ENCODE data around the gene RHEBL1. TPM values are rescaled to one million over a fixed set of nuclear protein-coding genes. Genes with fewer than 3 reads are reported as not detected.

Gene RHEBL1
- total RNA-seq, 1 donor from 2014 or later, result 10.9 TPM

GRCh38 chr12:49094160-49094974 is 24.6 kb upstream of the RHEBL1 start, which contains the start of gene DHH:
TSS of gene DHH (minus strand) at chr12:49094801. CDS start at chr12:49094512, 289 bp downstream.
- Mint-ChIP-seq H3K4me3 (peak within 1 kb of the TSS; percentile 26), H3K9me3 (no peaks in the 10 kb centered on the region), H3K36me3 (ENCODE audit: low read depth) (peaks cover 21% of the 10 kb centered on the region), H3K27ac (no peak within 1 kb of the TSS), H3K4me1 (peaks cover 31% of the 10 kb centered on the region), H3K27me3 (peaks cover 53% of the 10 kb centered on the region)
- peak; percentile 65 for DNase-seq
- intact Hi-C loops (cut with micrococcal nuclease), result loop anchor here (5.0 kb wide), 1 partner anchor 248 kb away; no protein-coding TSS in a partner anchor

- intact Hi-C loops (cut with micrococcal nuclease), result loop anchor here (5.0 kb wide), 1 partner anchor 249 kb away; no protein-coding TSS in a partner anchor
- H3K27ac Mint-ChIP-seq, result no peak overlapping the region
- H3K36me3 Mint-ChIP-seq (ENCODE audit: low read depth), result peaks cover 20% of the 10 kb centered on the region
- peak; percentile 65 for DNase-seq
- peaks cover 55% of the 10 kb centered on the region for H3K27me3 Mint-ChIP-seq
- H3K9me3 Mint-ChIP-seq, result no peaks in the 10 kb centered on the region
- peaks cover 32% of the 10 kb centered on the region for H3K4me1 Mint-ChIP-seq
- peak overlapping the region; percentile 26 for H3K4me3 Mint-ChIP-seq
These were observed 24.0 kb upstream of the RHEBL1 start for GRCh38 chr12:49093792-49094159.

GRCh38 chr12:49092816-49093406 is 23.1 kb upstream of the RHEBL1 start:
- H3K36me3 Mint-ChIP-seq (ENCODE audit: low read depth), result peaks cover 16% of the 10 kb centered on the region
- H3K27ac Mint-ChIP-seq, result no peak overlapping the region
- intact Hi-C loops (cut with micrococcal nuclease), result loop anchor here (5.0 kb wide), 1 partner anchor 249 kb away; no protein-coding TSS in a partner anchor
- H3K4me3 Mint-ChIP-seq, result no peak overlapping the region
- DNase-seq, result no peak
- peaks cover 41% of the 10 kb centered on the region for H3K4me1 Mint-ChIP-seq
- no peaks in the 10 kb centered on the region for H3K9me3 Mint-ChIP-seq
- peaks cover 61% of the 10 kb centered on the region for H3K27me3 Mint-ChIP-seq

- intact Hi-C loops (cut with micrococcal nuclease), result loop anchor here (5.0 kb wide), 1 partner anchor 250 kb away; no protein-coding TSS in a partner anchor
These were observed 22.5 kb upstream of the RHEBL1 start for GRCh38 chr12:49092086-49092815.

GRCh38 chr12:49091836-49092085 is 22.0 kb upstream of the RHEBL1 start:
- no peaks in the 10 kb centered on the region for H3K9me3 Mint-ChIP-seq
- H3K4me1 Mint-ChIP-seq, result peaks cover 50% of the 10 kb centered on the region
- DNase-seq, result no peak
- peaks cover 14% of the 10 kb centered on the region for H3K36me3 Mint-ChIP-seq (ENCODE audit: low read depth)
- peak overlapping the region; percentile 41 for H3K27ac Mint-ChIP-seq
- peaks cover 61% of the 10 kb centered on the region for H3K27me3 Mint-ChIP-seq
- intact Hi-C loops (cut with micrococcal nuclease), result loop anchor here (1.0 to 5.0 kb wide), 3 partner anchors 95 to 251 kb away; no protein-coding TSS in a partner anchor
- peak overlapping the region; percentile 68 for H3K4me3 Mint-ChIP-seq

More at GRCh38 chr12:49092086-49092815, 22.5 kb upstream of the RHEBL1 start:
- Mint-ChIP-seq H3K4me1 (peaks cover 48% of the 10 kb centered on the region), H3K4me3 (peak overlapping the region; percentile 68), H3K27ac (peak overlapping the region; percentile 41), H3K9me3 (no peaks in the 10 kb centered on the region), H3K36me3 (ENCODE audit: low read depth) (peaks cover 14% of the 10 kb centered on the region), H3K27me3 (peaks cover 61% of the 10 kb centered on the region)
- peak; percentile 87 for DNase-seq

GRCh38 chr12:49091056-49091835 is 21.5 kb upstream of the RHEBL1 start:
- DNase-seq, result peak; percentile 63
- Mint-ChIP-seq H3K4me3 (peak overlapping the region; percentile 68), H3K36me3 (ENCODE audit: low read depth) (peaks cover 11% of the 10 kb centered on the region), H3K9me3 (no peaks in the 10 kb centered on the region), H3K4me1 (peaks cover 50% of the 10 kb centered on the region), H3K27me3 (peaks cover 61% of the 10 kb centered on the region), H3K27ac (no peak overlapping the region)
- intact Hi-C loops (cut with micrococcal nuclease), result loop anchor here (1.0 to 5.0 kb wide), 3 partner anchors 94 to 251 kb away; no protein-coding TSS in a partner anchor

- Mint-ChIP-seq H3K36me3 (ENCODE audit: low read depth) (peaks cover 2% of the 10 kb centered on the region), H3K27ac (peak overlapping the region; percentile 63), H3K4me3 (peak overlapping the region; percentile 80), H3K9me3 (no peaks in the 10 kb centered on the region), H3K27me3 (peaks cover 53% of the 10 kb centered on the region), H3K4me1 (peaks cover 50% of the 10 kb centered on the region)
- peak; percentile 84 for DNase-seq
- intact Hi-C loops (cut with micrococcal nuclease), result loop anchor here (2.0 to 5.0 kb wide), 3 partner anchors 21 to 252 kb away; partner anchors contain the start of gene LMBR1L
These were observed 20.3 kb upstream of the RHEBL1 start for GRCh38 chr12:49089821-49090773.

- Mint-ChIP-seq H3K4me1 (peaks cover 45% of the 10 kb centered on the region), H3K36me3 (ENCODE audit: low read depth) (no peaks in the 10 kb centered on the region), H3K9me3 (no peaks in the 10 kb centered on the region), H3K27me3 (peaks cover 48% of the 10 kb centered on the region), H3K4me3 (peak overlapping the region; percentile 39), H3K27ac (no peak overlapping the region)
- DNase-seq, result no peak
- intact Hi-C loops (cut with micrococcal nuclease), result loop anchor here (1.0 to 2.0 kb wide), 4 partner anchors 22 to 146 kb away; partner anchors contain the start of gene LMBR1L
These were observed 19.2 kb upstream of the RHEBL1 start for GRCh38 chr12:49088932-49089330.

GRCh38 chr12:49088150-49088931 is 18.6 kb upstream of the RHEBL1 start:
- no peaks in the 10 kb centered on the region for H3K9me3 Mint-ChIP-seq
- peaks cover 42% of the 10 kb centered on the region for H3K27me3 Mint-ChIP-seq
- no peaks in the 10 kb centered on the region for H3K36me3 Mint-ChIP-seq (ENCODE audit: low read depth)
- intact Hi-C loops (cut with micrococcal nuclease), result loop anchor here (1.0 to 2.0 kb wide), 4 partner anchors 22 to 147 kb away; partner anchors contain the start of gene LMBR1L
- peaks cover 40% of the 10 kb centered on the region for H3K4me1 Mint-ChIP-seq
- H3K4me3 Mint-ChIP-seq, result peak overlapping the region; percentile 39
- DNase-seq, result peak; percentile 92
- no peak overlapping the region for H3K27ac Mint-ChIP-seq

- Mint-ChIP-seq H3K36me3 (ENCODE audit: low read depth) (no peaks in the 10 kb centered on the region), H3K27ac (no peak overlapping the region), H3K4me3 (no peak overlapping the region), H3K27me3 (peaks cover 22% of the 10 kb centered on the region), H3K4me1 (peaks cover 30% of the 10 kb centered on the region), H3K9me3 (no peaks in the 10 kb centered on the region)
- DNase-seq, result no peak
- intact Hi-C loops (cut with micrococcal nuclease), result no loop called here
These were observed 16.3 kb upstream of the RHEBL1 start for GRCh38 chr12:49086116-49086515.

- Mint-ChIP-seq H3K36me3 (ENCODE audit: low read depth) (no peaks in the 10 kb centered on the region), H3K4me3 (no peak overlapping the region), H3K27me3 (peaks cover 16% of the 10 kb centered on the region), H3K9me3 (no peaks in the 10 kb centered on the region), H3K4me1 (peaks cover 19% of the 10 kb centered on the region), H3K27ac (no peak overlapping the region)
- intact Hi-C loops (cut with micrococcal nuclease), result no loop called here
- no peak for DNase-seq
These were observed 14.7 kb upstream of the RHEBL1 start for GRCh38 chr12:49084438-49084837.

Data from activated CD4-positive, alpha-beta T cell treated with anti-CD3 and anti-CD28 coated beads, Interleukin-2, amount 10 ng/mL, durations not matched to agents 24 days and 14 days (primary cell).